Activated T-cell treated with anti-CD3 and anti-CD28 coated beads for 1 hour (primary cell): ENCODE results near the gene ZMYND8.

ENCODE experiments used
- DNase-seq: peaks from one replicate; pipeline ENCODE4 v3.0.0-alpha.2; 2020; ENCODE audit warnings: low read depth

Gene ZMYND8

DNA sequence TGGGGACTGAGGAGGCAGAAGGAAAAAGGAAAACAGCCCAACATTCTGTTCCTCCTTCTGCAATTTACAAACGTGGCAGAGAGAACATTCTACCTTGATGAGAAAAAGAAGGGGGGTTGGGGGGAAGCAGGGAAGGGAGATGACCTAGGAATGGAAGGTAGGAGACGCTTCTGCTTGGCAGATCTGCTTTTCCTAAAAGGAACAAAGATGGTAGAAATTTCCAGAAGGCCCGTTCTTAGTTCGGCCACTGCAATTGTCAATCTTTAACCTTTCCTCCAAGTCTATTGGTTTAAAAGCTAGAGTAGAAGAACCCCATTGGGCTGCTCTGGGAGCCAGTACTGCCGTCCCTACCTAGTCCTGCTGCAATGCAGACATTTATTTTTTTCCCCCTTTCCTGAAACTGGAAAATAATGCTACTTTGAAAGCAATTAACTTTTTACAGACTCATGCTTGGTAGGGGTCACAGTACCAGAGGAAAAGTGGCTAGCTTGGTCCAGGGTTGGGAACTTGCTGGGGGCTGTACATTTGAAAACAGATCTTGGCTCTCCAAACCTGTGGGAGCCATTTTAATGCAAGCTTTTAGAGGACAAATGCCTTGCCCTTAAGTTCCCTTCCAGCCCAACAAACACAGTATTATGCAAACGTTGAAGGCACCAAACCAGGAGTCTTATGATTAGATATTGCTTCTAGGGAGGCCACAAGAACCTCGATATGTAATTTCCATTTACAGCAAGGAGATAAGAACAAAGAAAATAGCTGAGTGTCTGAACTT is 2.6 kb downstream of the ZMYND8 start:
- no peak for DNase-seq

DNA sequence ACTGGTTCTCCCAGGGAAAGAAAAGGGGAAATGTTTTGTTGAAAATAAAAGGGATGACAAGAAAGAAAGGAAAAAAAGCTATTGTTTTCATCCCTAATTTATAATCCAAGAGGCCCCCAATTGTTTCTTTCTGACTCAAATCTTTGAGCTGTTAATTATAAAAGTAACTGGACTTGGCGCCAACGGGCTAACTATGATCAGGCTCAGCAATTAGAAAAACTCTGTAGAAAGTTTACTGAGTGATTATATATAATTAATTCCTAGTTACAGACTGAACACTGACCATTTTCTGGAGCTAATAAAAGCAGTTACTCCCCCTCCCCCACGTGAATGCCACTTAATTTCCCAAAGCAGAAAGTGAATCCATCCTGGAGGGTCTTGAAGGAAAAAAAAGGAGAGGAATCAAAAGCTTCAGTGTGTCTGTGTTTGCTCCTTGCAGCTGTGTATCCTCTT is 3.2 kb downstream of the ZMYND8 start:
- no peak for DNase-seq

DNA sequence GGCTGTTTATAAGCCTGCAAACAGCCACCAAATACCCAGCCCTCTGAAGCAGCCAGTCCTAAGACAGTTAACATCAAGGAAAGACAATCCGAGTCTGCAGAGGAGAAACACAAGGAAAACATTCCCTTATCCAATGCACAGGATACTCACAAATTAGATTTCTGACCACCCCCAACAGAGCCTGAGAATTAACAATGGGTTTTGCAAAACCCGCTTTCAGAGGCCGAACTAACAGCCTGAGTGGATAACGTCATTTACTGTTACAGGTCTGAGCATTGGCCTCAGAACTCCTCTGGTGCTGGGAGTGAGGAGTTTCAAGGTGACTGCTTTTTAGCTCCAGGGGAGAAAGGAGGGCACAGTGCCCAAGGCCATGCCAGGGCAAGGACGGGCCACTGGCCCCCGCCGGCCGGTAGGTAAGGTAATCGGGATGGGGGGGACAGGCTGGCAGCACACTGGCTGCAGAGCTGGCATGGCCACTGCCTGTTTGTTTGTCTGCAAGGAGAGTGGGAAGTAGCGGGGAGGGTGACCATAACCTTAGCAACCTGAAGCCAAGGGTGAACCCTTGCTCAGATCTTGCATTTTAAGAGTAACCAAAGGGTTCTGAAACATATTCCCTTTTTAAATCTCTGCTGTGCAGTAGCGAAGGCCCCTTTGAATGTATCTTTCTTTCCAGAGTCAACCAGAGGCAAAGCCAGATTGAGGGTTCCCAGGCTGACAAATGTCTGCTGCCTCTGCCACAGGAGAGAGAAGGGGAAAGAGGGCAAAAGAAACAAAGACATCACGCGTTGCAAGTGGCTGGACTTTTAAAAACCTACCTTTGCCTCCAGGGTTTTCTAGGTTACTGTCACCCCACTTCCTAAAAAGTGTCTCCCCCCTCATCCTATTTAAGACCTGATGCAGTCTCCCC is 3.9 kb downstream of the ZMYND8 start:
- DNase-seq = no peak

DNA sequence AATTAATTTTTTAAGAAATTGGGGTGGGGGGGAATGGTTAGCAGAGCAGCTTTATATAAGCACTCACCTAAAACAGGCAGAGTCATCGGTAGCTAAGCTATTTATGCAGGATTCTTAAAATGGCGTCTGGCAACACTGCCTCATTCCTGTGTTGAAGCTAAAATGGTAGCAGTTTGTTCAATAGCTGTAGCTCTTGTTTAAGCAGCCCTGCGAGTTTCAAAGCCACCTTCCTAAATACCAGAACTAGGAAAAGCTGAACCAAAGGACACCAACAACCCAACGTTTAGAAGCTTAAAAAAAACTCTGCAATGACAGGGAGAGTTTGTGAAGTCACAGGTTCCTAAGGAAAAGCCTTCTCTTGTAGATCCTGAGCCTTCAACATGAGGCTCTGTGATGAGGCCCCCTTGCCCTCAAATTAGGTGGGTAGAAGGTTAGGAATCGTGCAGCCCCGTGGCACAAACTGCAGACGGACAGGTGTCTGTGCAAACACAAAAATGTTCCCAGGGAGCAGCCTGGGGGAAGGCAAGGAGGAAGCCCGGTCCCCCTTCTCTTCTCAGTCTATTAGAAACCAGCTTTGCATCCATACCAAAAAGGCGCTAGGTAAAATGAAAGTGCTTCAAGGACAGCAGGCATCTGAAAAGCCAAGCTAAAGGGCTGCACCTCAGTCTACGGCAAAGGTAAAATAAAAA is 4.7 kb downstream of the ZMYND8 start:
- no peak for DNase-seq

DNA sequence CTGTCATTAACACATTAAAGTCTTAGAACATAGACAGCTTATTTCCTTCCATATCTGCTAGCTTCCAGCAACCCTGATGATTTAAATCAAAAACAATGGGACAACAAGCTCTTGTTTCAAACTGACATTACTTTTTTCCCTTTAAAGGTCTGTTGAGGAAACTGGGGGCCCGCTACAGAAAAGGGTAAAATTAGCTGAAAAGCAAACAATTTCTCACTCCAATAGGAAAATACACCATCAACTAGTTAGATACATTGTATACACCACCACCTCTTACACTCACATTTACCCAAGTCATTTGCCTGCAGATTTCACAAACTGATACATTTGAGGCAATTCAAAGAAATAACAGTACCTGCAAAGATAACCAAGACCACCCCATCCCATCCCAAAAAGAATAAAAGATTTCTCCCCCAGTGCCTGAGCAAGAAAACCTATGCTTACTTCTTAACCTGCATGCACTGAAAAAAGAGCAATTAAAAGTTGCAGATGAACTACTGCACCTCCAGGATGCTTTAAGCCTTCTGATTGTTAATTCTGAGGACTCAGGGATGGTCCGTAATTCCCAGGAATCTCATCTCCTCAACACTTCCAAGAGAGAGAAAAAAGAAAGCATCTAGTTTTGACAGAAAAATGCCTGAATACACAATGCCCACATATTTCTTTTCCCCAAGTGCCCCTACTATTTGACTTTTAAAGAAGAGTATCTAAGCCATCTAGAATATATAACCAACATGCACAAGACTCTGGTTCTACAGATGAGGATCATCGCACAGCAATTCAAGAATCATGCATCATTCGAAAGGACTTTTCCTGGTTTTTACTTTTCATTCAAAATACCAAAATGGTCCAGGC is 5.6 kb downstream of the ZMYND8 start:
- DNase-seq = no peak

DNA sequence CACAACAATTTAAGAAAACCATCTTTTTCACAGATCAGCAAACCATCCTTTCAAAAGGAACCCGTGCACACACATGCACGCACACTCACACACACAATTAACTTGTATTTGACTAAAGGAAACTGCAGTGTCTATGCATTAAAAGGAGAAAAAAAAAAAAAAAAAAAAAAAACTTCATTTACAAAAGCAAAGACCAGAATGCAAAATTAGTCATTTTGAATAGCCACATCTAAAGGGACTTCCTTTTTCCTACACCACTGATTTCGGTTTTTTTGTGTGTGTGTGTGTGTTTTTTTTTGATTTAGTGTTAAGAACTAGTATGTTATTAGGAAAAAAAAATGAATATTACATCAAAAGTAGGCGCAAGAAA is 6.3 kb downstream of the ZMYND8 start:
- no peak for DNase-seq

DNA sequence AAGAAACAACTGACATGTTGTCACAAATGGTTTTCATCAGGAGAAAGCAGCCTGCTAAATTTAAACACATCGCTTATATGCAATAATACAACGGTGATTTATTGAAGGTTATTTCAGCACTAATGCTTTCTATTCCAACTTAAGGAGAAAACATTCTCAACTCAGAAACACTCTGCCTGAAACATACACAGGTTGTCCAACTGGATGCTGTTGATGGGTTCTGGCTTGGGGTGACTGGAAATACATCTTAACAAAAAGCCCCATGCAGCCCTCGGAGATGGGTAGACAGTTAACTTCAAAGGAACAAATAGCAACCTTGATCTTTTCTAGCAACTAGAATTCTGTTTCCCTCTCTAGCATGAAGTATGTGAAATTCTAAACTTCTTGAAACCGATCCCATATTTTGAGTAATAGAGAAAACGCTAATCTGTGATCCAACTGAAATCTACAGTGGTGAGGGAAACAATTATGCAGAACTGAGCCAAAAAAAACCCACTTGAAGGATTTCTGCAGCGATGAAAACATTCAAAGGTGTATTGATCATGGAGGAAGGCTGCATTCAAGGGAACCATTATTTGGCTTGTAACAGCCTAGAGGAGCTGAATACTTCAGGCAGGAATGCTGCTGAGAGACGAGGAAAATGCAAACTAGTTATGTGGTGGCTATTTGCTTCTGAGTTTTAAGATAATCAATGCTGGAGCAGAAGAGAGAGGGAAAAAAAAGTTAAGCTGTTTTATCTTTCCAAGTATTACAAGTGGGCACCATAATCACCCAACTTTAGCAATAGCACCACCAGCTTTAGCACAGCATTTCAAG is 6.9 kb downstream of the ZMYND8 start:
- DNase-seq = no peak

DNA sequence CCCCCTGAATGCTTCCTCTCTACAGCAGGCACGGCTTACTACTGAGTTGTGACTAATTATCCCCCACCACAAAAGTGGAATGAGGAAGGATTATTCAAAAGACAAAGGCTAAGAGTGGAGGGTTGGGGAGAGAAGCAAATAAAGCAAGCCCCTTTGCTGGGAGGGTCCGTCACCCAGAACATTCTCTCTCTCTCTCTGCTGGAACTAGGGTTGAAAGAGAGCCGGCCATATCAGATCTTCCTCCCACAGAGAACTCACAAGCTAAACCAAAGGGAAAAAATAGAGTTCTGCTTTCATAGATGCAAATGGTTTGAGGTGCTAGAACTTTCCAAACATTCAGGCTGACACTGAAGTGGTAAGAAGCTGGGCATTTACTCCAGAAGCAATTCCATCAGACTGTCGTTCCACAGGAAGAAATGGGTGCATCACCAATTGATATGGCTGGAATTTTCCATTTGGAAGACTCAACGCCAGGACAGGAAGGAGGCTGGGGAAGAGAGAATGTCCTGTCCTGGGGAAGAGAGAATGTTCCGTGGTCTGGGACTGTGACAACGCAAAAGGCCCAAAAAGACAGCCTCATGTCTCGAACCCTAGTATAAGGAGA is 7.9 kb downstream of the ZMYND8 start:
- DNase-seq = no peak

DNA sequence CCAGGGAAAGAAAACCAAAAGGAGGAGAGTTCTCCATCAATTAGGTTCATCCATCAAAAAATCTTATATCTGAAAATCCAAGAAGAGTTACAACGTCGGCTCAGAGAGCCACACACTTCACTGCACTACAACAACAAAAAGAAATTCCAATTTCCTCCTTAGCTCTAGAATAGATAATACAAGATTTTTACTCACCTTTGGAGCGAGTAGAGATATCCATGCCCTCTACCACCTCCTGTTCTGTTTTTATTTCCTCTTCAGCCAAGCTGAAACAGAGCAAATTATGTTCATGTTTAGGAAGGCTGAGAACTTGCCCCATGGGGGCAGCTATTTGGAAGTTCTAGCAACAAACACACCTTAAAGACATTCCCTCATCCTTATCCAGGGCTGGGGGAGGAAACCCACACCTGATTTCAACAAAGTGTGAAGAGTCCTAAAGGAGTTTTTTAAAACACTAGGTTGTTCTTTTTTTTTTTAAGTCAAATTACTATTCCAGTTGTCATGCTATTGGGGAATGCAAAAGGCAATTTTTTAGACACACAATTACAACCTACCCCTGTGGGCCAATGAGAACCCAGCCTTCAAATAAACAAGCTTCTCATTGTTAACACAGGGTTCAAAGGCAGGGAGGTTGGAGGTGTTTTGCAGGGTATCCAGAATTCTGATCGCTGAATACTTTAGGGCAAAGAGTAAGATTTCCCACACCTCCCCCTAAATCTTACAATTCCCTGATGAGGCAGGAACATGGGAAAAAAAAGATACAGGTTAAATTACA is 8.7 kb downstream of the ZMYND8 start:
- DNase-seq = no peak

DNA sequence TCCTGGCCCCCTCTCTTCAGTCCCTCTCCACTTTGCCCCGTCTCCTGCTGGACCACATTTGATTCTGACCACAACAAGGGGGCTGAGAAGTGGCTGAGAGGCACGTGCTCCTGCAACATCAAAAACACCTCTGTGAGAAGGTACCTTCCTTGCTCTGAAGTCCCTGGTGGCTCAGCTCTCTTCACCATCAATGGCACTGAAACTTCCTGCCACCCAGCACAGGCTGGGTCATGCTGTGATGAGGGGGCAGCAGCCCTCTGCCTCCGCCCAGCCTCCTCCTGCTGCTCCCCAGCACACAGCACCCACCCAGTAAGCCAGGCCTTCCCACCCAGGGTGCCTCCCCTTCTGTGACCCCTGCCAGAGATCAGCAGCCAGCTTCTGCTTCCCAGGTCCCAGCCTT is 10.3 kb downstream of the ZMYND8 start:
- DNase-seq = no peak

DNA sequence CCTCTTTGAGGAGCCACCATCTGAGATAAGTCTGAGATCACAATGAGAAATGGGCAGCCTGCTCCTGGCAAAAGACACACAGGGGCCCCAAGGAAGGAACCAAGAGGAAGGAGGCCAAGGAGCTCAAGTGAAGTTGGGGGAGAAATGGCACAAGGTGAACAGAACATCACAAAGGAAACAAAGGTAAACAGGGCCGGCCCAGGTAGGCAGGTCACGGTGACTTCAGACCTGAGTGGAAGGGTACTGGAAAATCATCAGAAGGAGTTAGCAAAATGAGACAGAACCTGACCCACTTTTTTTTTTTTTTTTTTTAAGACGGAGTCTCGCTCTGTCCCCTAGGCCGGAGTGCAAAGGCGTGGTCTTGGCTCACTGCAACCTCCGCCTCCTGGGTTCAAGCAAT is 11.3 kb downstream of the ZMYND8 start:
- no peak for DNase-seq

DNA sequence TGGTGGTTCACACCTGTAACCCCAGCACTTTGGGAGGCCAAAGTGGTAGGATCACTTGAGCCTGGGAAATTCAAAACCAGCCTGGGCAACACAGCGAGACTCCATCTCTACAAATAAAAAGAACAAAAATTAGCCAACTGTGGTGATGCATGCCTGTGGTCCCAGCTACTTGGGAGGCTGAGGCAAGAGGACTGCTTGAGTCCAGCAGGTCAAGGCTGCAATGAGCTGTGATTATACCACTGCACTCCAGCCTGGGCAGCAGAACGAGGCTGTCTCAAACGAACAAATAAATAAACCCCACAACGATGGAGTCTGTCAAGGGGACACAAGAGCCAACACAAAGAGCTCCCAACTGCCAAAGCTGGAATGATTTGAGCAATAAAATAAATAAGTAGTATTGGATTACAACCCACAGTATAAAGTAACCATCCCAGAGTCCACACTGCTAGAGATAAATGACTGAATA is 13.5 kb downstream of the ZMYND8 start:
- DNase-seq = no peak

DNA sequence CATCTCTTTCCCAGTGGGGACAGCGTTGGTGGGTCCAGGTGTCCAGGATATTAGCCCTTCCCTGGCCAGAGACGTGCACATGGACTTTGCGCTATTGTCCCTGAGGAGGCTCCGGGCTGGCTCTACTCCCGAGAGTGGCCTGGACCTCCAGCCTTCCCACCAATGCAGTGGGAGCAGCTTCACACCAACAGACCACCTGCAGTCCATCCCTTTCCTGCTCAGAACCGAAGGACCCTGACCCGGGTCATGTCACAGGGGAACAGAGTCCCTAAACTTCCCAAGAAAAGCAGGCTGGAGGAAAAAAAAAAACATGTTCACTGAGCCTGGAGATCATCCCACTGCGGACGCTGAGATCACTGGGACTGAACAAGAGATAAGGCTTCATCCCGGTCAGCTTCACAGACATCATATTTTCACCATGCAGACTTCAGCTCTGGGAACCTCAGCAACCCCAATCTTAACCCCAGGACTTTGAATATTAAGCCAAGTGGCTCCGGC is 18.3 kb downstream of the ZMYND8 start:
- DNase-seq = no peak

DNA sequence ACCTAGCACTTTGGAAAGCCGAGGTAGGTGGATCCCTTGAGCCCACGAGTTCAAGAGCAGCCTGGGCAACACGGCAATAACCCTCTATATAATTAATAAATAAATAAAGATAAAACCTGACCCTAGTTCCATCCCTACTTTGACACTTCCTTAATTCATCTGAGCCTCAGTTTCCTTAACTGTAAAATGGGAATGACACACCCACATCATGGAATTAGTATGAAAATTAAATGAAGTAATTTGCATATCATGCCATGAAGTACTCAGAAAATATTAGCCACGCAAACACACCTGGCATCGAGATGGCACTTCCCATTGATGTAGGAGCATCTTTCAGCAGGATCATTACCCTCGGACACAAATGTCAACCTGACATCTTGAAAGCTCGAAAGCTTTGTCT is 19.1 kb downstream of the ZMYND8 start:
- DNase-seq = no peak

DNA sequence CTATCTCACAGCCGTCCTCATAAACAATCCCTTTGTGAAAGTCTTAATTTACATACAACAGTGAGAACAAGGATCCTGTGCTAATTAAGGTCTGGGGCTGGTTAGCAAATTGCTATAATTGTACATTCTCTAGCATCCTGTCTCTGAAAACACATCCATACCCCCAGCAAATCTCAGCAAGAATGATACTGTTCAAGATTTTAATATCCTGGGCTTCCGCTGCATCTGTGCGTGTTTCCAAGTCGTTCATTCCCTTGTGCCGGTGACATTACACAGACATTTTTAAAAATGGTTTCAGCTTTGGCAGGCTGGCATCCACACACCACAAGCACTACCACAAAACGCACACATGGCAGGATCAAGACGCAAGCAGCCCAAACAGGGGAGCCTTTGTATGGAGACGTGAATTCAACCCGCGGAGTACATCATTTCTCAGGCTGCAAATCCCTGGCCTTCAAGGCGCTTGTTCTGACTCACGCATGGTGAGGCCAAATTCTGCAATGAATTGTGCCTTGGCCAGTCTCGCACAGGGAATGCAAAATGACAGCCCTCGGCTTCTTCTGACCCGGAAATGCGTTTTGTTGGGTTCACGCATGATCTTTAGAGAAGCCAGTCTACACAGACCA is 20.3 kb downstream of the ZMYND8 start:
- no peak for DNase-seq

DNA sequence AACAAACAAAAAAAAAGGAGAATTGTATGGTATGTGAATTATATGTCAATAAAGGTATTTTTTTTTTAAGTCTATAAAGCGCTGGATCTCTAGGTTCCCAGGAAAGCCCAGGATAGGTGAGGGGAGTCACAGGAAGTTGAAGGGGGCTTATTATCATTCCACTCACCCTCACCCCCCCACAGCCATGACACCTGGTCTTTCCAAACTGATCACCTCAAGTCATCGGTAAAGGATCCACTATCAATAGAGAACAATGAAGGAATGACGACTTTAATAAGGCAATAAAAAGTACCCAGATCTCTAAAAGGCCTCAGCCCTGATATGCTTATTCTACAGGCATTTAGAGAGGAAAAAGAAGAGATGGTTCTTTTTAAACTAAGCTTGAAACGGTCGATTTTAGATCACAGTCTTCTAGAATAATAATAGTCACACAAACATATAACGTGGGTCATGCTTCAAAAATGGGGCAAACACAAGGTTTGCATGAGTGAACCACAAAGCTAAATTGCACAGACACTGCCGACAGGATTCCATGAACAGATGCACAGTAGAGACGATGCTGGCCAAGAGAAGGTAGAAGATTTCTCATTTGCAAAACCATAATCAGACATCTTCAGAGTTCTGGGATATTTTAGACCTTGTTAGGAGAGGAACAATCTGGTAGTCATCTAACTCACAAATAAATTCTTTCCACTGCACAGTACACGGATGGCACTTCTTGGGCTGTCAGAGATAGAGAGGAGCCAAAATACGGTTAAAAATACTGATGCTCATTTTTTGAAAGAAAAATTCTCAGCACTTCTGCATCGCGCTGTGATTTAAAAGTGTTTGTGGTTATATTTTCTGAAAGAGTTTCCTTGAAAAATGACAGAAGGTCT is 21.0 kb downstream of the ZMYND8 start:
- DNase-seq = no peak

DNA sequence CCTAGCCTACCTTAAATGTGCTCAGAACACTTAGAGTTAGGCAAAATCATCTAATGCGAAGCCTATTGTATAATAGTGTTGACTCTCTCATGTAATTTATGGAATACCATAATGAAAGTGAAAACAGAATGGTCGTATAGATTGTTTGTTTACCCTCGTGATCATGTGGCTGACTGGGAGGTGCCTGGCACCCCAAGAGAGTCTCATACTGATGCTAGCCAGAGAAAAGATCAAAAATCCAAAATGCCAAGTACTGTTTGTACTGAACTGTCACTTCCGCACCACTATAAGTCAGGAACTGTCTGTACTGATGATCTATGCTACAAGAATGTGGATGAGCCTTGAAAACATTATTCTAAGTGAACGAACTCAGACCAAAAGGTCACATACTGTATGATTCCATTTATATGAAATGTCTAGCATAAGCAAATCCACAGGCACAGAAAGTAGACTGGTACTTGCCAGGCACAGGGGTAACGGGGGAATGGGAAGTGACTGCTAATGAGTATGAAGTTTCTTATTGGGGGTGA is 22.4 kb downstream of the ZMYND8 start:
- DNase-seq = no peak
